ENCODE data around the gene POLG2.
"Not testable (repeated sequence)": the region's sequence is repeated elsewhere in the genome, so short reads cannot be mapped to it uniquely, and the experiment has no call there.

The POLG2 gene

GRCh38 chr17:64471440-64471839, 25.4 kb downstream of the POLG2 start:
- CTCF ChIA-PET = interaction anchor here (0.8 to 2.2 kb wide), 2 partner anchors 19 to 51 kb away, joined by 3 to 8 read pairs; no protein-coding TSS in a partner anchor
- DNase-seq (ENCODE audit: low read depth, low spot score) = no peak
- no peak overlapping the region for H3K4me3 ChIP-seq (ENCODE audit: low read depth, low read length)
- POLR2A ChIA-PET = no interaction called here
- no peak for TF ChIP-seq CTCF (IDR thresholded peaks at IDR 0.05; ENCODE audit: insufficient read depth, low read length, missing control alignments)

- POLR2A ChIA-PET = no interaction called here
- no peak overlapping the region for H3K4me3 ChIP-seq (ENCODE audit: low read depth, low read length)
- DNase-seq (ENCODE audit: low read depth, low spot score) = no peak
- no peak for TF ChIP-seq CTCF (IDR thresholded peaks at IDR 0.05; ENCODE audit: insufficient read depth, low read length, missing control alignments)
- CTCF ChIA-PET = interaction anchor here (1.9 to 2.2 kb wide), 2 partner anchors 20 to 51 kb away, joined by 5 to 8 read pairs; no protein-coding TSS in a partner anchor
Observed at GRCh38 chr17:64470625-64471024, 26.2 kb downstream of the POLG2 start.

DNA sequence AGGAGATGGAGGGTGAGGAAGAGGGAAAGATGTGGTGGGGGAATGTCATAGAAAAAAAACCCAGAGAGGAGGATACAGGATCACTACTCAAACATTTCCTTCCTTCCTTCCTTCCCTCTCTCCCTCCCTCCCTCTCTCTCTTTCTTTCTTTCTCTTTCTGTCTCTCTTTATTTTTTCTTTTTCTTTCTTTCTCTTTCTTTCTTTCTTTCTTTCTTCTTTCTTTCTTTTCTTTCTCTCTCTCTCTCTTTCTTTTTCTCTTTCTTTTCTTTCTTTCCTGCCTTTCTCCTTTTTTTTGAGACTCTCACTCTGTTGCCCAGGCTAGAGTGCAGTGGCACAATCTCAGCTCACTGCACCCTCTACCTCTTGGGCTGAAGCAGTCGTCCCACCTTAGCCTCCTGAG, 30.0 kb downstream of the POLG2 start:
- DNase-seq (ENCODE audit: low read depth, low spot score); POLR2A ChIA-PET; H3K4me3 ChIP-seq (ENCODE audit: low read depth, low read length): not testable (repeated sequence)
- CTCF ChIA-PET = interaction anchor here (1.0 to 2.9 kb wide), 4 partner anchors 13 to 48 kb away, joined by 3 to 12 read pairs (median 5); no protein-coding TSS in a partner anchor

GRCh38 chr17:64466019-64466735, 30.7 kb downstream of the POLG2 start:
- no peak overlapping the region for H3K4me3 ChIP-seq (ENCODE audit: low read depth, low read length)
- POLR2A ChIA-PET = no interaction called here
- no peak for DNase-seq (ENCODE audit: low read depth, low spot score)
- no peak for TF ChIP-seq CTCF (IDR thresholded peaks at IDR 0.05; ENCODE audit: insufficient read depth, low read length, missing control alignments)
- CTCF ChIA-PET = interaction anchor here (1.0 to 2.9 kb wide), 3 partner anchors 12 to 47 kb away, joined by 3 to 12 read pairs (median 6); no protein-coding TSS in a partner anchor

GRCh38 chr17:64461788-64462187, 35.1 kb downstream of the POLG2 start:
- DNase-seq (ENCODE audit: low read depth, low spot score) = no peak
- TF ChIP-seq CTCF (IDR thresholded peaks at IDR 0.05; ENCODE audit: insufficient read depth, low read length, missing control alignments) = no peak
- POLR2A ChIA-PET = no interaction called here
- CTCF ChIA-PET = no interaction called here
- H3K4me3 ChIP-seq (ENCODE audit: low read depth, low read length) = no peak overlapping the region

- DNase-seq (ENCODE audit: low read depth, low spot score) = no peak
- no peak for TF ChIP-seq CTCF (IDR thresholded peaks at IDR 0.05; ENCODE audit: insufficient read depth, low read length, missing control alignments)
- CTCF ChIA-PET = interaction anchor here (1.5 kb wide), 1 partner anchor 40 kb away, joined by 5 read pairs; no protein-coding TSS in a partner anchor
- no peak overlapping the region for H3K4me3 ChIP-seq (ENCODE audit: low read depth, low read length)
- POLR2A ChIA-PET = no interaction called here
Observed at GRCh38 chr17:64460955-64461354, 35.9 kb downstream of the POLG2 start.

- DNase-seq (ENCODE audit: low read depth, low spot score); POLR2A ChIA-PET; H3K4me3 ChIP-seq (ENCODE audit: low read depth, low read length): not testable (repeated sequence)
- CTCF ChIA-PET = interaction anchor here (1.0 to 1.5 kb wide), 4 partner anchors 31 to 39 kb away, joined by 3 to 5 read pairs (median 3); no protein-coding TSS in a partner anchor
Observed at GRCh38 chr17:64459818-64460217, 37.0 kb downstream of the POLG2 start.
